Lower leg skin (tissue), 3 donors: ENCODE measurements around the gene MSANTD3.

ENCODE experiments used
- CTCF ChIP-seq, 3 donors: fragments of 450-650 bp; IDR thresholded peaks; one replicate each; pipeline ENCODE4 v1.5.1; 2016; ENCODE audit warnings: antibody characterized with exemption in 3 of 3, mild to moderate bottlenecking in 3 of 3, moderate library complexity in 2 of 3
- POLR2A ChIP-seq, 2 donors: fragments of 450-650 bp; IDR thresholded peaks; one replicate each; pipeline ENCODE4 v1.6.1; 2016 to 2017; ENCODE audit warnings: antibody characterized with exemption in 2 of 2, mild to moderate bottlenecking in 1 of 2, moderate library complexity in 1 of 2

- TF ChIP-seq CTCF (IDR thresholded peaks at IDR 0.05) (no peak), POLR2A (IDR thresholded peaks at IDR 0.05) (no peak)
Observed at GRCh38 chr9:100499866-100500265, 72.9 kb downstream of the MSANTD3 start.
